ENCODE data around the gene NXNL1.

GRCh38 chr19:17486545-17487240 lies 26.0 kb upstream of the NXNL1 start:
- TF ChIP-seq CTCF (IDR thresholded peaks at IDR 0.05) (no peak), SIN3A (IDR thresholded peaks at IDR 0.05; ENCODE audit: borderline replicate concordance, insufficient read depth, low read depth, low read length) (no peak)
- TF ChIP-seq, protein P1, sequence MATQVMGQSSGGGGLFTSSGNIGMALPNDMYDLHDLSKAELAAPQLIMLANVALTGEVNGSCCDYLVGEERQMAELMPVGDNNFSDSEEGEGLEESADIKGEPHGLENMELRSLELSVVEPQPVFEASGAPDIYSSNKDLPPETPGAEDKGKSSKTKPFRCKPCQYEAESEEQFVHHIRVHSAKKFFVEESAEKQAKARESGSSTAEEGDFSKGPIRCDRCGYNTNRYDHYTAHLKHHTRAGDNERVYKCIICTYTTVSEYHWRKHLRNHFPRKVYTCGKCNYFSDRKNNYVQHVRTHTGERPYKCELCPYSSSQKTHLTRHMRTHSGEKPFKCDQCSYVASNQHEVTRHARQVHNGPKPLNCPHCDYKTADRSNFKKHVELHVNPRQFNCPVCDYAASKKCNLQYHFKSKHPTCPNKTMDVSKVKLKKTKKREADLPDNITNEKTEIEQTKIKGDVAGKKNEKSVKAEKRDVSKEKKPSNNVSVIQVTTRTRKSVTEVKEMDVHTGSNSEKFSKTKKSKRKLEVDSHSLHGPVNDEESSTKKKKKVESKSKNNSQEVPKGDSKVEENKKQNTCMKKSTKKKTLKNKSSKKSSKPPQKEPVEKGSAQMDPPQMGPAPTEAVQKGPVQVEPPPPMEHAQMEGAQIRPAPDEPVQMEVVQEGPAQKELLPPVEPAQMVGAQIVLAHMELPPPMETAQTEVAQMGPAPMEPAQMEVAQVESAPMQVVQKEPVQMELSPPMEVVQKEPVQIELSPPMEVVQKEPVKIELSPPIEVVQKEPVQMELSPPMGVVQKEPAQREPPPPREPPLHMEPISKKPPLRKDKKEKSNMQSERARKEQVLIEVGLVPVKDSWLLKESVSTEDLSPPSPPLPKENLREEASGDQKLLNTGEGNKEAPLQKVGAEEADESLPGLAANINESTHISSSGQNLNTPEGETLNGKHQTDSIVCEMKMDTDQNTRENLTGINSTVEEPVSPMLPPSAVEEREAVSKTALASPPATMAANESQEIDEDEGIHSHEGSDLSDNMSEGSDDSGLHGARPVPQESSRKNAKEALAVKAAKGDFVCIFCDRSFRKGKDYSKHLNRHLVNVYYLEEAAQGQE (IDR thresholded peaks at IDR 0.05; ENCODE audit: insufficient read depth in 1 of 2, low read depth in 2 of 2, low read length in 1 of 2), result no peak

All from Panc1 (cell line).